GM13977 (cell line): Measurements from ENCODE around the gene PDLIM7.

Experiments used
- DNase-seq: peaks from one replicate; pipeline ENCODE4 v3.0.0; 2012; ENCODE audit warnings: low spot score
- in situ Hi-C: fragments of 300-500 bp; cut with MboI; formaldehyde crosslinking; loops from one replicate; pipeline ENCODE4 v1.12.0; 2022; ENCODE audit warnings: low sequenced_read_pairs, low pct_unique_long_range_greater_than_20kb, mixed read lengths, inconsistent platforms; ENCODE audit not compliant: unreplicated experiment
- TF ChIP-seq, protein P1 (sequence below): IDR thresholded peaks from 2 replicates; pipeline ENCODE4 v1.5.1; 2012; ENCODE audit warnings: mild to moderate bottlenecking, control low read depth; ENCODE audit not compliant: insufficient read depth; ENCODE audit errors: extremely low read depth, missing control alignments

The PDLIM7 gene

GRCh38 chr5:177474846-177475562 is 22.4 kb downstream of the PDLIM7 start:
- in situ Hi-C loops, result no loop called here
- no peak for DNase-seq
- TF ChIP-seq, protein P1, sequence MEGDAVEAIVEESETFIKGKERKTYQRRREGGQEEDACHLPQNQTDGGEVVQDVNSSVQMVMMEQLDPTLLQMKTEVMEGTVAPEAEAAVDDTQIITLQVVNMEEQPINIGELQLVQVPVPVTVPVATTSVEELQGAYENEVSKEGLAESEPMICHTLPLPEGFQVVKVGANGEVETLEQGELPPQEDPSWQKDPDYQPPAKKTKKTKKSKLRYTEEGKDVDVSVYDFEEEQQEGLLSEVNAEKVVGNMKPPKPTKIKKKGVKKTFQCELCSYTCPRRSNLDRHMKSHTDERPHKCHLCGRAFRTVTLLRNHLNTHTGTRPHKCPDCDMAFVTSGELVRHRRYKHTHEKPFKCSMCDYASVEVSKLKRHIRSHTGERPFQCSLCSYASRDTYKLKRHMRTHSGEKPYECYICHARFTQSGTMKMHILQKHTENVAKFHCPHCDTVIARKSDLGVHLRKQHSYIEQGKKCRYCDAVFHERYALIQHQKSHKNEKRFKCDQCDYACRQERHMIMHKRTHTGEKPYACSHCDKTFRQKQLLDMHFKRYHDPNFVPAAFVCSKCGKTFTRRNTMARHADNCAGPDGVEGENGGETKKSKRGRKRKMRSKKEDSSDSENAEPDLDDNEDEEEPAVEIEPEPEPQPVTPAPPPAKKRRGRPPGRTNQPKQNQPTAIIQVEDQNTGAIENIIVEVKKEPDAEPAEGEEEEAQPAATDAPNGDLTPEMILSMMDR, result no peak

DNA sequence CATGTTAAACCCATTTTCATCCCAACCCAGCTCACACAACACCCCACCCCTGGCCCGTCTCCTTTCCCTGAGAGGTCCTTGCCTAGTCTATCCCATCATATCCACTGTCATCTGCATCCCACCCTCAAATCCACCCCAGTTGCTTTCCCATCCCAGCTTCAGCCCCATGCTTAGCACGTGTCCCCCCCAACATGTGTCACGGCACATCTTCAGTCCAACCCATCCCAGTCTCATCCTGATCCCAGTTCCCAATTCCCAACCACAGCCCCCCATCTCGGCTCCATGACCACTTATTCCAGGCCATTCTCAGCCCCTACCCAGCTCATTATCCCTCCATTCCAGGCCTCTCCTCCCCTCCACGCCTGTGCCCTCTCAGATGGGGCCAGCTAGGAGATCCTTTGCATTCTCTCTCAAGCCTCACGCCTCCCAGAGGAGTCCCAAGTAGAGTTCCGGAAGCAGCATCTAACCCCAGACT is 23.4 kb downstream of the PDLIM7 start:
- DNase-seq, result peak; percentile 27
- TF ChIP-seq, protein P1, result no peak
- in situ Hi-C loops, result no loop called here

DNA sequence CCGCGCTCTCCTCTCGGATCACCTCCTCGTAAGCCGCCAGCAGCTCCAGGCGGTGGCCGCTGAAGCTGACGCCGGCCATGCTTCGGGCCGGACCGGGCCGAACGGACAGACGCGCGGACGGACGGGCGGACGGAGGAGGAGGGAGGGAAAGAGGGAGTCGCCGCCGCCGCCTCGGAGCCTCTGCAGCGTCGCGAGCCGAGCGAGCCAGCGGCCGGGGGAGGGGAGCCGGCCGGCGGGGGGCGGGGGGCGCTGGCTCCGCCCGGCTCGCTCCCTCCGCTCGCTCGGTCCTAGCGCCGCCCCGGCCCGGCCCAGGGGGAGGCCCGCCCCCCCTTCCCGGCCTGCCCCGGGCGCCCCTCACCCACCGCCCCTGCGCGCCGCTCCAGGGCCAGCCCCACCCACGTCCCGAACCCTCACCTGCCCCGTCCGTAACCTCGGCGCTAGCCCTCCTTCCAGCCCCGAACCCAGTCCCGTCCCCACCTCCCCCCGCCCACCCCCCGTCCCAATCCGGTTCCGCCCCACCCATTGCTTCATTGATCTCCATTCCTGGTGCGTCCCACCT is 23.9 kb downstream of the PDLIM7 start, which contains the start of gene DBN1:
Gene DBN1, minus strand, starts transcription at position 192 of the 559 bp plus-strand sequence. Its CDS starts 113 bp downstream, at position 79.
- DNase-seq, result peak; percentile 96
- in situ Hi-C loops, result no loop called here
- TF ChIP-seq, protein P1, result no peak

GRCh38 chr5:177472460-177473442 is 24.7 kb downstream of the PDLIM7 start:
- peak; percentile 95 for DNase-seq
- TF ChIP-seq, protein P1, result no peak
- in situ Hi-C loops, result no loop called here

- TF ChIP-seq, protein P1, result no peak
- in situ Hi-C loops, result no loop called here
- DNase-seq, result peak; percentile 33
Observed at GRCh38 chr5:177471610-177472356, 25.6 kb downstream of the PDLIM7 start.
